ENCODE measurements around the gene A3GALT2. TPM values are rescaled to one million over a fixed set of nuclear protein-coding genes. Genes with fewer than 3 reads are reported as not detected.
A peak's percentile ranks its signal among the peaks of the same experiment; 100 is the strongest.

A3GALT2 gene
- total and polyA plus RNA-seq, 9 of the 15 experiments (the other 6 are each of a cell fraction or from before 2014, with no cell fraction given), result not detected

DNA sequence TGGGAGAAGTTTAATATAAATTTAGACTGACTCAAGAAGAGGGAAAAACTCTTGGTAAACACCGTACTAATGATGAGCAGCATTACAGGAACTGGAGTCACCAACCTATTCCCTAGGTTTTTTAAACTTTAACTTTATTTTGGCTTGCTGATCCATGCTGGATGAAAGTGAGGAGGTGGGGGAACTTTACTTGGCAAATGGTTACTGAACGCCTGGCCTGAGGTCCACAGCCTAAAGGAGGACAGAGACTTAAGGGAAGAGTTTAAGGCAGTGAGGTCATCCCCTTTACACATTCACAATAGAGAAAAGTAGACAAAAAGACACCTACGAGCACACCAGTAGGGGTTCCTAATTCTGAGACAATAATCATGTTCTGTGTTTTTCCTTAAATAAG, 25.6 kb upstream of the A3GALT2 start:
- ChIA-PET POLR2A (interaction anchor here (1.2 kb wide), 1 partner anchor 11 kb away, joined by 5 read pairs; no protein-coding TSS in a partner anchor), CTCF (ENCODE audit: low intra/inter-chr PET ratio) (no interaction called here)
- H3K36me3 ChIP-seq (ENCODE audit: control insufficient read depth, insufficient read depth, low read length), result peaks cover 44% of the 10 kb centered on the region; the same call in 2 of the 3 replicates
- H3K27me3 ChIP-seq (ENCODE audit: control insufficient read depth in 2 of 2, insufficient read depth in 2 of 2, low read length in 2 of 2), result no peaks in the 10 kb centered on the region
- in situ Hi-C loops (cut with MboI), result no loop called here
- peaks cover 79% of the 10 kb centered on the region for H3K79me2 ChIP-seq (ENCODE audit: control insufficient read depth, insufficient read depth, low read length)
- H3K9me3 ChIP-seq (replicated peaks; ENCODE audit: control insufficient read depth, insufficient read depth, low read depth, low read length), result no peaks in the 10 kb centered on the region
- no peak overlapping the region for H2AFZ ChIP-seq (ENCODE audit: low read depth, low read length)
- WGBS (ENCODE audit: insufficient coverage, low coverage, missing lambda C conversion rate), result 63% methylated on average over 3 of the region's 3 CpGs
- DNase-seq (ENCODE audit: extremely low read depth in 1 of 4, low spot score in 3 of 4) (no peak), FAIRE-seq (no peak), ATAC-seq (no peak)
- peaks cover 35% of the 10 kb centered on the region in 2 experiments for H3K4me1 ChIP-seq (replicated peaks in 1 of 2; ENCODE audit: control insufficient read depth in 2 of 2, insufficient read depth in 2 of 2, low read length in 2 of 2)
- peaks cover 31% of the 10 kb centered on the region for H4K20me1 ChIP-seq (replicated peaks; ENCODE audit: control insufficient read depth, insufficient read depth, low read length)
- 0 out of 3 replicates have a peak overlapping the region, but pooled peaks have one; percentile 3 for H3K27ac ChIP-seq (ENCODE audit: extremely low read depth, low read depth, low read length)
- TF ChIP-seq, protein P1, sequence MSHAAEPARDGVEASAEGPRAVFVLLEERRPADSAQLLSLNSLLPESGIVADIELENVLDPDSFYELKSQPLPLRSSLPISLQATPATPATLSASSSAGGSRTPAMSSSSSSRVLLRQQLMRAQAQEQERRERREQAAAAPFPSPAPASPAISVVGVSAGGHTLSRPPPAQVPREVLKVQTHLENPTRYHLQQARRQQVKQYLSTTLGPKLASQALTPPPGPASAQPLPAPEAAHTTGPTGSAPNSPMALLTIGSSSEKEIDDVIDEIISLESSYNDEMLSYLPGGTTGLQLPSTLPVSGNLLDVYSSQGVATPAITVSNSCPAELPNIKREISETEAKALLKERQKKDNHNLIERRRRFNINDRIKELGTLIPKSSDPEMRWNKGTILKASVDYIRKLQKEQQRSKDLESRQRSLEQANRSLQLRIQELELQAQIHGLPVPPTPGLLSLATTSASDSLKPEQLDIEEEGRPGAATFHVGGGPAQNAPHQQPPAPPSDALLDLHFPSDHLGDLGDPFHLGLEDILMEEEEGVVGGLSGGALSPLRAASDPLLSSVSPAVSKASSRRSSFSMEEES (CRISPR knock-in tag; IDR thresholded peaks at IDR 0.05), result no peak
- TF ChIP-seq ZNF586 (CRISPR knock-in tag; conservative IDR thresholded peaks at IDR 0.05) (no peak), GTF2E2 (tag; IDR thresholded peaks at IDR 0.05) (0 out of 2 replicates have a peak, but pooled peaks have one; percentile 47), HNRNPL (IDR thresholded peaks at IDR 0.05; ENCODE audit: low read depth, low read length) (no peak)
- TF ChIP-seq, protein P2, sequence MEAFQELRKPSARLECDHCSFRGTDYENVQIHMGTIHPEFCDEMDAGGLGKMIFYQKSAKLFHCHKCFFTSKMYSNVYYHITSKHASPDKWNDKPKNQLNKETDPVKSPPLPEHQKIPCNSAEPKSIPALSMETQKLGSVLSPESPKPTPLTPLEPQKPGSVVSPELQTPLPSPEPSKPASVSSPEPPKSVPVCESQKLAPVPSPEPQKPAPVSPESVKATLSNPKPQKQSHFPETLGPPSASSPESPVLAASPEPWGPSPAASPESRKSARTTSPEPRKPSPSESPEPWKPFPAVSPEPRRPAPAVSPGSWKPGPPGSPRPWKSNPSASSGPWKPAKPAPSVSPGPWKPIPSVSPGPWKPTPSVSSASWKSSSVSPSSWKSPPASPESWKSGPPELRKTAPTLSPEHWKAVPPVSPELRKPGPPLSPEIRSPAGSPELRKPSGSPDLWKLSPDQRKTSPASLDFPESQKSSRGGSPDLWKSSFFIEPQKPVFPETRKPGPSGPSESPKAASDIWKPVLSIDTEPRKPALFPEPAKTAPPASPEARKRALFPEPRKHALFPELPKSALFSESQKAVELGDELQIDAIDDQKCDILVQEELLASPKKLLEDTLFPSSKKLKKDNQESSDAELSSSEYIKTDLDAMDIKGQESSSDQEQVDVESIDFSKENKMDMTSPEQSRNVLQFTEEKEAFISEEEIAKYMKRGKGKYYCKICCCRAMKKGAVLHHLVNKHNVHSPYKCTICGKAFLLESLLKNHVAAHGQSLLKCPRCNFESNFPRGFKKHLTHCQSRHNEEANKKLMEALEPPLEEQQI (IDR thresholded peaks at IDR 0.05), result no peak
- no TSS peak for BruUV-seq (replicated peaks)
- peak overlapping the region; percentile 79; the same call in 1 of the 2 replicates for H3K4me2 ChIP-seq (ENCODE audit: insufficient read depth, low read length)
- peaks cover 7% of the 10 kb centered on the region for H3K9me1 ChIP-seq (ENCODE audit: control insufficient read depth, insufficient read depth, low read length)
- H3K9ac ChIP-seq (ENCODE audit: insufficient read depth in 1 of 2, low read depth in 2 of 2, low read length in 2 of 2), result no peak overlapping the region
- intact Hi-C loops (cut with micrococcal nuclease), result no loop called here
- no peak overlapping the region for H3K4me3 ChIP-seq
